ENCODE measurements around the gene G6PC3. TPM values are rescaled to one million over a fixed set of nuclear protein-coding genes. Genes with fewer than 3 reads are reported as not detected.
A peak's percentile ranks its signal among the peaks of the same experiment; 100 is the strongest.

Gene G6PC3
- total and polyA plus RNA-seq, 2 of the 4 experiments (the other 2 are of a cell fraction) = 20.4 to 107 TPM

DNA sequence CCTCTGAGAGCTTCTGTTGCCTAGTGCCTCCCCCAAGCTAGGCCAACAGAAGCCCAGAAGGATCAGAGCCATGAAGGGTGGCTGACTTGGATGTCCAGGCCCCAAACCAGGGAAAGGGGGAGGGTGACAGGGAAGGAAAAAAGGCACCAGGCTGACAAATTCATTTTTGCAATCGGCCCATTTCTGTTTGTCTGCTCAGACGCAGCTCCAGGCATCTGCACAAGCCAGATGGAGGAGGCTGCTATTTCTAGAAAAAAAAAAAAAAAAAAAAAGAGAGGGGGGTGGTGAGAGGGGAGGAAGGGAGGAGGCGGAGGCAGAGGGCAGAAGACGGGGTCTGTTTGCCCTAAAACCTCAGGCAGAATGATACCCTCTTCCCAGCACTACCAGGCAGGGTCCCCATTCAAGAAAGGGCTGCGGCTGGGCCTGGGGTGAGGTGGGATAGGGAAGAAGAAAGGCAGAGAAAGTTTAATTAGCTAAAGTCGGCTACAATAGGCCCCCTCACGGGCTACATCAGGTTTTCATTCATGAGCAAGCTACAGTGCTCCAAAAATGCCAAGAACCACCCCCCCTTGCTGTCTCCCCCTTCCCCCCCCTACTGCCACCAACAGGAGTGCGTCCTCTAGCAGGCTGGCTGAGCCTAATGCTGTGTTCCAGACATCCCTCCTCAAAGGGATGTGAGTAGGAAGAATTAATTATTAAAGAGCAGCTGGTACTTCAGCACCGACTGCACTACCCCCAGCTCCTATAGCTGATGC lies 50.5 kb downstream of the G6PC3 start:
- Histone ChIP-seq H2BK20ac (ENCODE audit: low read depth, low read length) (no peak overlapping the region), H3K79me1 (ENCODE audit: low read depth in 1 of 2, low read length in 2 of 2) (peaks cover 11 to 73% of the 10 kb centered on the region in 2 experiments), H2BK5ac (ENCODE audit: low read depth, low read length, poor library complexity, severe bottlenecking) (no peak overlapping the region), H4K20me1 (ENCODE audit: insufficient read depth, low read length) (peaks cover 43% of the 10 kb centered on the region), H3K9ac (ENCODE audit: low read depth, low read length) (no peak overlapping the region), H3K36me3 (ENCODE audit: control insufficient read depth, insufficient read depth, low read length) (0 out of 2 replicates have a peak, but pooled peaks cover 2% of the 10 kb centered on the region), H3K23ac (ENCODE audit: low read depth, low read length) (no peak overlapping the region), H3K27me3 (ENCODE audit: control insufficient read depth, insufficient read depth, low read length) (no peaks in the 10 kb centered on the region), H3K9me1 (ENCODE audit: insufficient read depth, low read length) (peaks cover 14% of the 10 kb centered on the region), H3K9me3 (ENCODE audit: control insufficient read depth, insufficient read depth, low read length) (no peaks in the 10 kb centered on the region), H4K8ac (ENCODE audit: low read depth in 2 of 2, low read length in 2 of 2) (no peak overlapping the region), H4K91ac (ENCODE audit: insufficient read depth, low read depth, low read length) (no peak overlapping the region), H3K14ac (replicated peaks; ENCODE audit: low read depth, low read length) (no peak overlapping the region), H2BK120ac (ENCODE audit: low read depth, low read length) (no peak overlapping the region), H2AFZ (replicated peaks; ENCODE audit: low read length, poor library complexity) (no peak overlapping the region), H2AK9ac (replicated peaks; ENCODE audit: low read depth, low read length, poor library complexity) (no peak overlapping the region), H3K4ac (ENCODE audit: low read depth, low read length) (no peak overlapping the region), H3K4me2 (ENCODE audit: low read depth, low read length) (peak overlapping the region; percentile 15; the same call in 1 of the 2 replicates), H3K18ac (ENCODE audit: low read depth, low read length) (no peak overlapping the region), H2AK5ac (ENCODE audit: low read depth, low read length) (0 out of 2 replicates have a peak overlapping the region, but pooled peaks have one; percentile 78), H3K4me3 (ENCODE audit: insufficient read depth, low read depth, low read length) (no peak overlapping the region), H4K5ac (ENCODE audit: low read depth, low read length) (no peak overlapping the region), H3K56ac (ENCODE audit: extremely low read depth, insufficient read depth, low read length) (no peak overlapping the region), H3K4me1 (ENCODE audit: control insufficient read depth, insufficient read depth, low read length) (peaks cover 5% of the 10 kb centered on the region; the same call in 1 of the 2 replicates), H3K27ac (ENCODE audit: insufficient read depth, low read length) (no peak overlapping the region), H2BK15ac (ENCODE audit: low read depth, low read length) (no peak overlapping the region; the same call in 2 of the 3 replicates)
- no peak for DNase-seq
- intact Hi-C loops (cut with micrococcal nuclease) (no loop called here), in situ Hi-C loops (cut with MboI; ENCODE audit: low sequenced_read_pairs) (no loop called here), dilution Hi-C loops (cut with HindIII; ENCODE audit: low sequenced_read_pairs, unreplicated experiment) (no loop called here)
- TF ChIP-seq SMC3 (IDR thresholded peaks at IDR 0.05; ENCODE audit: low read depth, low read length) (no peak), MXI1 (IDR thresholded peaks at IDR 0.05; ENCODE audit: borderline replicate concordance, low read depth, low read length) (no peak), FOS (IDR thresholded peaks at IDR 0.05; ENCODE audit: low read depth, low read length) (no peak), RAD21 (IDR thresholded peaks at IDR 0.05; ENCODE audit: low read length) (no peak), MAFK (IDR thresholded peaks at IDR 0.05; ENCODE audit: low read depth, low read length) (no peak), CTCF (conservative IDR thresholded peaks at IDR 0.05; ENCODE audit: low read depth, low read length) (no peak), RCOR1 (IDR thresholded peaks at IDR 0.05; ENCODE audit: insufficient replicate concordance, low read length) (no peak), CEBPB (IDR thresholded peaks at IDR 0.05; ENCODE audit: low read depth, low read length) (no peak), NFE2L2 (IDR thresholded peaks at IDR 0.05; ENCODE audit: low read depth, low read length) (no peak), USF2 (IDR thresholded peaks at IDR 0.05; ENCODE audit: low read depth, low read length) (no peak), BHLHE40 (IDR thresholded peaks at IDR 0.05; ENCODE audit: low read depth, low read length) (no peak), RFX5 (IDR thresholded peaks at IDR 0.05; ENCODE audit: low read depth, low read length) (no peak)
- TF ChIP-seq, protein P1, sequence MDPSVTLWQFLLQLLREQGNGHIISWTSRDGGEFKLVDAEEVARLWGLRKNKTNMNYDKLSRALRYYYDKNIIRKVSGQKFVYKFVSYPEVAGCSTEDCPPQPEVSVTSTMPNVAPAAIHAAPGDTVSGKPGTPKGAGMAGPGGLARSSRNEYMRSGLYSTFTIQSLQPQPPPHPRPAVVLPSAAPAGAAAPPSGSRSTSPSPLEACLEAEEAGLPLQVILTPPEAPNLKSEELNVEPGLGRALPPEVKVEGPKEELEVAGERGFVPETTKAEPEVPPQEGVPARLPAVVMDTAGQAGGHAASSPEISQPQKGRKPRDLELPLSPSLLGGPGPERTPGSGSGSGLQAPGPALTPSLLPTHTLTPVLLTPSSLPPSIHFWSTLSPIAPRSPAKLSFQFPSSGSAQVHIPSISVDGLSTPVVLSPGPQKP (IDR thresholded peaks at IDR 0.05; ENCODE audit: borderline replicate concordance, low read depth, low read length) = no peak
- POLR2A ChIA-PET (ENCODE audit: unreplicated experiment) = no interaction called here
- no peak for ATAC-seq (ENCODE audit: low read depth)
- WGBS, 2 experiments (ENCODE audit: extremely low coverage in 2 of 2, insufficient read length in 1 of 2) = 40% methylated on average over 1 of the region's 9 CpGs; no CpG with 5 or more reads in 1 of the 2 experiments
- CTCF ChIA-PET = interaction anchor here (0.6 to 0.8 kb wide), 3 partner anchors 12 to 229 kb away, joined by 3 to 5 read pairs (median 4); no protein-coding TSS in a partner anchor
- BruUV-seq (replicated peaks) = no TSS peak

Measured in IMR-90 (cell line).